Esophagus muscularis mucosa (tissue), 3 donors: ENCODE results near the gene SPON1.

Experiments
- POLR2A ChIP-seq: fragments of 450-650 bp; IDR thresholded peaks from one replicate; pipeline ENCODE4 v1.6.1; 2017; ENCODE audit warnings: antibody characterized with exemption, moderate library complexity, mild to moderate bottlenecking, low read depth
- TF ChIP-seq, protein P1 (sequence below), 3 experiments: fragments of 200-600 bp in 2 of 3; fragments of 450-650 bp in 1 of 3; sonication (generic) in 2 of 3; IDR thresholded peaks; one replicate each; pipeline ENCODE4 v1.5.1; 2017 to 2019; ENCODE audit warnings: antibody characterized with exemption in 3 of 3, mild to moderate bottlenecking in 2 of 3, moderate library complexity in 1 of 3

GRCh38 chr11:13923182-13923581 is 39.3 kb upstream of the SPON1 start:
- TF ChIP-seq POLR2A, result no peak
- TF ChIP-seq, protein P1, sequence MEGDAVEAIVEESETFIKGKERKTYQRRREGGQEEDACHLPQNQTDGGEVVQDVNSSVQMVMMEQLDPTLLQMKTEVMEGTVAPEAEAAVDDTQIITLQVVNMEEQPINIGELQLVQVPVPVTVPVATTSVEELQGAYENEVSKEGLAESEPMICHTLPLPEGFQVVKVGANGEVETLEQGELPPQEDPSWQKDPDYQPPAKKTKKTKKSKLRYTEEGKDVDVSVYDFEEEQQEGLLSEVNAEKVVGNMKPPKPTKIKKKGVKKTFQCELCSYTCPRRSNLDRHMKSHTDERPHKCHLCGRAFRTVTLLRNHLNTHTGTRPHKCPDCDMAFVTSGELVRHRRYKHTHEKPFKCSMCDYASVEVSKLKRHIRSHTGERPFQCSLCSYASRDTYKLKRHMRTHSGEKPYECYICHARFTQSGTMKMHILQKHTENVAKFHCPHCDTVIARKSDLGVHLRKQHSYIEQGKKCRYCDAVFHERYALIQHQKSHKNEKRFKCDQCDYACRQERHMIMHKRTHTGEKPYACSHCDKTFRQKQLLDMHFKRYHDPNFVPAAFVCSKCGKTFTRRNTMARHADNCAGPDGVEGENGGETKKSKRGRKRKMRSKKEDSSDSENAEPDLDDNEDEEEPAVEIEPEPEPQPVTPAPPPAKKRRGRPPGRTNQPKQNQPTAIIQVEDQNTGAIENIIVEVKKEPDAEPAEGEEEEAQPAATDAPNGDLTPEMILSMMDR (IDR thresholded peaks at IDR 0.05), result no peak
